ENCODE data around the gene CCDC186. TPM values are rescaled to one million over a fixed set of nuclear protein-coding genes. Genes with fewer than 3 reads are reported as not detected.
A peak's percentile ranks its signal among the peaks of the same experiment; 100 is the strongest.

CCDC186 gene
- total RNA-seq, 1 donor from 2014 or later: 28.8 TPM

DNA sequence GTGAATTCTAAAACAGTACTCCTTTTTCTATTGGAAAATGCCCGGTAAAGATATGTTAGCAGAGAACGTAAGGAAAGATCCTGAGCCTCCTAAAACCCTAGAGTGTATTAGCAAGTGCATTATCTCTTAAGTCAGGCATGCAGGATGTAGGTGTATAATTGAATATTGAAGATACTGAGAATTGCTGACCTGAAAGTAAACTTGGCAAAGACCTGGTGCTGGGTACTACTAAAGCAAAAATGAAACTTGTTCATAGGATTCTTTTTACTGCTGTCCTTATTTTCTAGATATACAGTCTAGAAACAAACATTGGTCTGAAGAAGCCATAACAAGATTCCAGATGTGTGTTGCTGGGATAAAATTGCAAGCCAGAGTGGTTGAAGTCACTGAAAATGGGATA lies 46.3 kb upstream of the CCDC186 start:
- no peak overlapping the region for H3K4me3 Mint-ChIP-seq (ENCODE audit: unreplicated experiment)
- no peak overlapping the region for H3K4me2 ChIP-seq (ENCODE audit: low read length)
- DNase-seq (ENCODE audit: low read depth) (no peak), FAIRE-seq (peak; percentile 43)
- TF ChIP-seq, protein P1, sequence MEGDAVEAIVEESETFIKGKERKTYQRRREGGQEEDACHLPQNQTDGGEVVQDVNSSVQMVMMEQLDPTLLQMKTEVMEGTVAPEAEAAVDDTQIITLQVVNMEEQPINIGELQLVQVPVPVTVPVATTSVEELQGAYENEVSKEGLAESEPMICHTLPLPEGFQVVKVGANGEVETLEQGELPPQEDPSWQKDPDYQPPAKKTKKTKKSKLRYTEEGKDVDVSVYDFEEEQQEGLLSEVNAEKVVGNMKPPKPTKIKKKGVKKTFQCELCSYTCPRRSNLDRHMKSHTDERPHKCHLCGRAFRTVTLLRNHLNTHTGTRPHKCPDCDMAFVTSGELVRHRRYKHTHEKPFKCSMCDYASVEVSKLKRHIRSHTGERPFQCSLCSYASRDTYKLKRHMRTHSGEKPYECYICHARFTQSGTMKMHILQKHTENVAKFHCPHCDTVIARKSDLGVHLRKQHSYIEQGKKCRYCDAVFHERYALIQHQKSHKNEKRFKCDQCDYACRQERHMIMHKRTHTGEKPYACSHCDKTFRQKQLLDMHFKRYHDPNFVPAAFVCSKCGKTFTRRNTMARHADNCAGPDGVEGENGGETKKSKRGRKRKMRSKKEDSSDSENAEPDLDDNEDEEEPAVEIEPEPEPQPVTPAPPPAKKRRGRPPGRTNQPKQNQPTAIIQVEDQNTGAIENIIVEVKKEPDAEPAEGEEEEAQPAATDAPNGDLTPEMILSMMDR (IDR thresholded peaks at IDR 0.05; ENCODE audit: insufficient read depth, low read depth, low read length): no peak
- no peak for TF ChIP-seq EZH2 (IDR thresholded peaks at IDR 0.05; ENCODE audit: insufficient read depth, low read length)
- H3K36me3 ChIP-seq (ENCODE audit: insufficient read depth, low read length): no peaks in the 10 kb centered on the region
- H3K4me3 ChIP-seq (ENCODE audit: insufficient read depth, low read depth, low read length): no peak overlapping the region
- H3K9me3 ChIP-seq (ENCODE audit: insufficient read depth, low read depth, low read length): no peaks in the 10 kb centered on the region
- peaks cover 26% of the 10 kb centered on the region for H3K27me3 ChIP-seq (ENCODE audit: insufficient read depth, low read length)
- H3K4me1 ChIP-seq (ENCODE audit: insufficient read depth, low read length): no peaks in the 10 kb centered on the region
- no peaks in the 10 kb centered on the region for H3K79me2 ChIP-seq (ENCODE audit: insufficient read depth, low read length)
- H3K27ac ChIP-seq (ENCODE audit: low read depth, low read length): no peak overlapping the region
- no peak overlapping the region for H3K9ac ChIP-seq (ENCODE audit: low read length)
- H3K27ac Mint-ChIP-seq (ENCODE audit: unreplicated experiment): no peak overlapping the region
- H3K9me3 Mint-ChIP-seq (ENCODE audit: unreplicated experiment): peaks cover 4% of the 10 kb centered on the region
- no peaks in the 10 kb centered on the region for H4K20me1 ChIP-seq (ENCODE audit: insufficient read depth, low read length)
- peaks cover 9% of the 10 kb centered on the region for H3K4me1 Mint-ChIP-seq (ENCODE audit: low read depth, unreplicated experiment)
- H3K27me3 Mint-ChIP-seq (ENCODE audit: low read depth, unreplicated experiment): peaks cover 26% of the 10 kb centered on the region
- no peaks in the 10 kb centered on the region for H3K36me3 Mint-ChIP-seq (ENCODE audit: low read depth, unreplicated experiment)
- H2AFZ ChIP-seq (ENCODE audit: low read depth, low read length): no peak overlapping the region

- TF ChIP-seq EZH2 (IDR thresholded peaks at IDR 0.05; ENCODE audit: insufficient read depth, low read length): no peak
- TF ChIP-seq, protein P1 (IDR thresholded peaks at IDR 0.05; ENCODE audit: insufficient read depth, low read depth, low read length): no peak
- H3K4me2 ChIP-seq (ENCODE audit: low read length): no peak overlapping the region
- H3K27me3 ChIP-seq (ENCODE audit: insufficient read depth, low read length): peaks cover 7% of the 10 kb centered on the region
- FAIRE-seq (no peak), DNase-seq (ENCODE audit: low read depth) (no peak)
- H3K9me3 ChIP-seq (ENCODE audit: insufficient read depth, low read depth, low read length): no peaks in the 10 kb centered on the region
- H3K36me3 Mint-ChIP-seq (ENCODE audit: low read depth, unreplicated experiment): no peaks in the 10 kb centered on the region
- no peak overlapping the region for H3K9ac ChIP-seq (ENCODE audit: low read length)
- H3K79me2 ChIP-seq (ENCODE audit: insufficient read depth, low read length): no peaks in the 10 kb centered on the region
- no peaks in the 10 kb centered on the region for H3K9me3 Mint-ChIP-seq (ENCODE audit: unreplicated experiment)
- no peaks in the 10 kb centered on the region for H3K4me1 ChIP-seq (ENCODE audit: insufficient read depth, low read length)
- peaks cover 5% of the 10 kb centered on the region for H3K27me3 Mint-ChIP-seq (ENCODE audit: low read depth, unreplicated experiment)
- no peak overlapping the region for H3K27ac Mint-ChIP-seq (ENCODE audit: unreplicated experiment)
- H3K36me3 ChIP-seq (ENCODE audit: insufficient read depth, low read length): no peaks in the 10 kb centered on the region
- no peak overlapping the region for H2AFZ ChIP-seq (ENCODE audit: low read depth, low read length)
- H3K27ac ChIP-seq (ENCODE audit: low read depth, low read length): no peak overlapping the region
- H4K20me1 ChIP-seq (ENCODE audit: insufficient read depth, low read length): no peaks in the 10 kb centered on the region
- no peak overlapping the region for H3K4me3 ChIP-seq (ENCODE audit: insufficient read depth, low read depth, low read length)
- H3K4me1 Mint-ChIP-seq (ENCODE audit: low read depth, unreplicated experiment): peaks cover 9% of the 10 kb centered on the region
- no peak overlapping the region for H3K4me3 Mint-ChIP-seq (ENCODE audit: unreplicated experiment)
Observed at GRCh38 chr10:114215033-114215432, 41.0 kb upstream of the CCDC186 start.

- DNase-seq (ENCODE audit: low read depth): no peak
- Mint-ChIP-seq H3K36me3 (ENCODE audit: low read depth, unreplicated experiment) (no peaks in the 10 kb centered on the region), H3K4me3 (ENCODE audit: unreplicated experiment) (no peak overlapping the region), H3K27me3 (ENCODE audit: low read depth, unreplicated experiment) (peaks cover 5% of the 10 kb centered on the region), H3K27ac (ENCODE audit: unreplicated experiment) (no peak overlapping the region), H3K9me3 (ENCODE audit: unreplicated experiment) (no peaks in the 10 kb centered on the region), H3K4me1 (ENCODE audit: low read depth, unreplicated experiment) (no peaks in the 10 kb centered on the region)
- Histone ChIP-seq H3K36me3 (ENCODE audit: insufficient read depth, low read length) (no peaks in the 10 kb centered on the region), H3K27ac (ENCODE audit: low read depth, low read length) (no peak overlapping the region), H3K4me1 (ENCODE audit: insufficient read depth, low read length) (no peaks in the 10 kb centered on the region), H3K9me3 (ENCODE audit: insufficient read depth, low read depth, low read length) (no peaks in the 10 kb centered on the region), H3K4me3 (ENCODE audit: insufficient read depth, low read depth, low read length) (no peak overlapping the region), H2AFZ (ENCODE audit: low read depth, low read length) (no peak overlapping the region), H3K4me2 (ENCODE audit: low read length) (no peak overlapping the region), H3K27me3 (ENCODE audit: insufficient read depth, low read length) (peaks cover 7% of the 10 kb centered on the region), H3K9ac (ENCODE audit: low read length) (no peak overlapping the region), H4K20me1 (ENCODE audit: insufficient read depth, low read length) (no peaks in the 10 kb centered on the region), H3K79me2 (ENCODE audit: insufficient read depth, low read length) (no peaks in the 10 kb centered on the region)
- TF ChIP-seq, protein P1 (IDR thresholded peaks at IDR 0.05; ENCODE audit: insufficient read depth, low read depth, low read length): no peak
- TF ChIP-seq EZH2 (IDR thresholded peaks at IDR 0.05; ENCODE audit: insufficient read depth, low read length): no peak
- FAIRE-seq: no peak
Observed at GRCh38 chr10:114212153-114212552, 38.1 kb upstream of the CCDC186 start.
